Motor neuron (in vitro differentiated cells): ENCODE data around the gene ICAM5. TPM values are rescaled to one million over a fixed set of nuclear protein-coding genes. Genes with fewer than 3 reads are reported as not detected.
"Not testable (repeated sequence)": the region's sequence is repeated elsewhere in the genome, so short reads cannot be mapped to it uniquely, and the experiment has no call there.

Experiments used
- ATAC-seq, 8 experiments: fragments of 200-7000 bp; cut with Tn5 transposase; replicated peaks in 6 of 8; 2 replicates each; pipeline ENCODE4 v1.8.0; 2021; ENCODE audit warnings: mild to moderate bottlenecking in 8 of 8, moderate library complexity in 8 of 8
- H3K27ac ChIP-seq, 2 donors: fragments of 250-450 bp; sonication (Bioruptor Pico); 2 replicates each; pipeline ENCODE4 v1.9.0; 2021; ENCODE audit warnings: antibody characterized with exemption in 2 of 2, mild to moderate bottlenecking in 2 of 2, moderate library complexity in 1 of 2
- H3K4me1 ChIP-seq, 2 donors: fragments of 250-450 bp; sonication (Bioruptor Pico); replicated peaks in 1 of 2; 2 replicates each; pipeline ENCODE4 v1.6.1; 2021; ENCODE audit warnings: antibody characterized with exemption in 2 of 2, mild to moderate bottlenecking in 2 of 2, moderate library complexity in 1 of 2
- H3K4me3 ChIP-seq, 5 donors: fragments of 250-450 bp; sonication (Bioruptor Pico); 2 replicates each; pipeline ENCODE4 v1.9.0; 2021; ENCODE audit warnings: antibody characterized with exemption in 5 of 5, mild to moderate bottlenecking in 5 of 5, moderate library complexity in 4 of 5
- WGBS, 10 experiments: fragments of 450-650 bp; shearing (Covaris generic); methylation state at CpG; one replicate each; pipeline ENCODE4 v1.0.0; 2022; 5-methylcytosine and 5-hydroxymethylcytosine counted together
- in situ Hi-C, 9 experiments: fragments of 400-800 bp; cut with MboI; loops; one replicate each; pipeline ENCODE4 v1.15.0; 2021; ENCODE audit warnings: low sequenced_read_pairs in 9 of 9, low pct_unique_long_range_greater_than_20kb in 2 of 9; ENCODE audit not compliant: unreplicated experiment in 9 of 9
- total RNA-seq, 8 experiments: library from RNA; unstranded; fragments of 300-600 nt; gene quantifications; 2 replicates each; pipeline versions ENCODE4 v1.2.3 to v1.2.4, GENCODE V29; 2022

ICAM5 gene
- 10 to 100 TPM in 2 of 8 experiments, 1 to 10 TPM in 5, under 1 TPM in 1; 0.71 to 33.1 (median 4.8) TPM for total RNA-seq

GRCh38 chr19:10289836-10290356, at the start of gene ICAM5:
TSS of gene ICAM5 (plus strand) at chr19:10289952. CDS start at chr19:10290044, 92 bp downstream.
- ATAC-seq: peak in 4 of 8 experiments; percentile 8 to 28 (median 18)
- Histone ChIP-seq H3K4me1 (peaks cover 0 to 6% of the 10 kb centered on the region in 2 donors), H3K4me3 (peak within 1 kb of the TSS; percentile 30 to 80 (median 42)), H3K27ac (peak within 1 kb of the TSS; percentile 28 to 75)
- WGBS, 10 experiments: no CpG with 5 or more reads among the region's 45 CpGs
- in situ Hi-C loops: no loop called here

GRCh38 chr19:10241826-10242449, 47.8 kb upstream of the ICAM5 start:
- in situ Hi-C loops: loop anchor here in 3 of 9 experiments (25.0 kb wide), 1 partner anchor 305 kb away; the partner anchor contains the start of gene OLFM2 (in 3 of the 3)
- not testable (repeated sequence) for H3K27ac ChIP-seq
- WGBS, 10 experiments: 85 to 100% (median 94%) methylated on average over 2 to 6 of the region's 11 CpGs; no CpG with 5 or more reads in 3 of the 10 experiments

GRCh38 chr19:10243606-10244005, 46.1 kb upstream of the ICAM5 start:
- WGBS, 10 experiments: 20 to 100% (median 92%) methylated on average over 1 to 5 of the region's 7 CpGs; no CpG with 5 or more reads in 3 of the 10 experiments
- ATAC-seq: no peak
- no peak overlapping the region for H3K27ac ChIP-seq
- H3K4me1 ChIP-seq: no peaks in the 10 kb centered on the region
- no peak overlapping the region for H3K4me3 ChIP-seq
- in situ Hi-C loops: loop anchor here in 3 of 9 experiments (25.0 kb wide), 1 partner anchor 306 kb away; the partner anchor contains the start of gene OLFM2 (in 3 of the 3)

More at GRCh38 chr19:10241826-10242449, 47.8 kb upstream of the ICAM5 start:
- not testable (repeated sequence) for ATAC-seq, H3K4me1 ChIP-seq, H3K4me3 ChIP-seq

- in situ Hi-C loops: loop anchor here in 3 of 9 experiments (25.0 kb wide), 1 partner anchor 308 kb away; the partner anchor contains the start of gene OLFM2 (in 3 of the 3)
- Histone ChIP-seq H3K4me1 (peaks cover 0 to 3% of the 10 kb centered on the region in 2 donors), H3K27ac (no peak overlapping the region), H3K4me3 (no peak overlapping the region)
- 34 to 92% (median 76%) methylated on average over 3 to 8 of the region's 9 CpGs; no CpG with 5 or more reads in 1 of the 10 experiments for WGBS, 10 experiments
- ATAC-seq: no peak
These were observed 44.4 kb upstream of the ICAM5 start for GRCh38 chr19:10245189-10245939.

GRCh38 chr19:10246511-10246910, 43.2 kb upstream of the ICAM5 start:
- no peak for ATAC-seq
- Histone ChIP-seq H3K27ac (no peak overlapping the region), H3K4me1 (peaks cover 0 to 3% of the 10 kb centered on the region in 2 donors), H3K4me3 (no peak overlapping the region)
- in situ Hi-C loops: loop anchor here in 3 of 9 experiments (25.0 kb wide), 1 partner anchor 309 kb away; the partner anchor contains the start of gene OLFM2 (in 3 of the 3)
- WGBS, 10 experiments: 42 to 100% (median 79%) methylated on average over 1 to 4 of the region's 6 CpGs; no CpG with 5 or more reads in 2 of the 10 experiments

GRCh38 chr19:10251792-10252694, 37.7 kb upstream of the ICAM5 start, which contains the start of gene MRPL4:
TSS of gene MRPL4 (plus strand) at chr19:10252214. CDS start at chr19:10252254, 40 bp downstream.
- 0 to 3% (median 0%) methylated on average over 1 to 12 of the region's 77 CpGs; no CpG with 5 or more reads in 5 of the 10 experiments for WGBS, 10 experiments
- peak within 1 kb of the TSS; percentile 87 to 92 for H3K27ac ChIP-seq
- peak within 1 kb of the TSS; percentile 64 to 94 (median 84) for H3K4me3 ChIP-seq
- in situ Hi-C loops: loop anchor here in 2 of 9 experiments (25.0 kb wide), 2 partner anchors 135 to 315 kb away; partner anchors contain the start of genes OLFM2 (in 1 of the 2) and TYK2 (in 1 of the 2)
- H3K4me1 ChIP-seq: peaks cover 5 to 7% of the 10 kb centered on the region in 2 donors
- ATAC-seq: peak; percentile 93 to 97 (median 94)

GRCh38 chr19:10252707-10253106, 37.0 kb upstream of the ICAM5 start:
- no peak for ATAC-seq
- Histone ChIP-seq H3K4me3 (peak overlapping the region; percentile 64 to 94 (median 84)), H3K4me1 (peaks cover 5 to 7% of the 10 kb centered on the region in 2 donors), H3K27ac (peak overlapping the region; percentile 87 to 92)
- in situ Hi-C loops: loop anchor here in 2 of 9 experiments (25.0 kb wide), 2 partner anchors 135 to 315 kb away; partner anchors contain the start of genes OLFM2 (in 1 of the 2) and TYK2 (in 1 of the 2)
- 18 to 50% (median 32%) methylated on average over 1 to 6 of the region's 8 CpGs; no CpG with 5 or more reads in 4 of the 10 experiments for WGBS, 10 experiments

GRCh38 chr19:10254244-10254643, 35.5 kb upstream of the ICAM5 start:
- ATAC-seq: no peak
- Histone ChIP-seq H3K4me1 (peaks cover 7% of the 10 kb centered on the region in 2 donors), H3K4me3 (no peak overlapping the region), H3K27ac (no peak overlapping the region)
- in situ Hi-C loops: loop anchor here in 2 of 9 experiments (25.0 kb wide), 2 partner anchors 133 to 317 kb away; partner anchors contain the start of genes OLFM2 (in 1 of the 2) and TYK2 (in 1 of the 2)
- WGBS, 10 experiments: 100% methylated on average over 1 to 2 of the region's 3 CpGs; no CpG with 5 or more reads in 6 of the 10 experiments

- Histone ChIP-seq H3K4me3 (no peak overlapping the region), H3K4me1 (peaks cover 5 to 8% of the 10 kb centered on the region in 2 donors), H3K27ac (no peak overlapping the region)
- no peak for ATAC-seq
- in situ Hi-C loops: loop anchor here in 2 of 9 experiments (25.0 kb wide), 2 partner anchors 132 to 318 kb away; partner anchors contain the start of genes OLFM2 (in 1 of the 2) and TYK2 (in 1 of the 2)
- WGBS, 10 experiments: 80 to 100% (median 83%) methylated on average over 1 to 2 of the region's 2 CpGs; no CpG with 5 or more reads in 5 of the 10 experiments
These were observed 34.4 kb upstream of the ICAM5 start for GRCh38 chr19:10255358-10255757.

- no peak for ATAC-seq
- Histone ChIP-seq H3K4me1 (peaks cover 5 to 8% of the 10 kb centered on the region in 2 donors), H3K27ac (no peak overlapping the region), H3K4me3 (no peak overlapping the region)
- in situ Hi-C loops: loop anchor here in 2 of 9 experiments (25.0 kb wide), 2 partner anchors 131 to 319 kb away; partner anchors contain the start of genes OLFM2 (in 1 of the 2) and TYK2 (in 1 of the 2)
- 0 to 96% (median 92%) methylated on average over 1 to 9 of the region's 18 CpGs; no CpG with 5 or more reads in 5 of the 10 experiments for WGBS, 10 experiments
These were observed 33.2 kb upstream of the ICAM5 start for GRCh38 chr19:10256551-10256950.

- no peak overlapping the region for H3K27ac ChIP-seq
- H3K4me3 ChIP-seq: no peak overlapping the region
- in situ Hi-C loops: loop anchor here in 2 of 9 experiments (25.0 kb wide), 2 partner anchors 130 to 320 kb away; partner anchors contain the start of genes OLFM2 (in 1 of the 2) and TYK2 (in 1 of the 2)
- no peak for ATAC-seq
- H3K4me1 ChIP-seq: peaks cover 5 to 8% of the 10 kb centered on the region in 2 donors
- 40 to 100% (median 100%) methylated on average over 1 to 5 of the region's 9 CpGs; no CpG with 5 or more reads in 2 of the 10 experiments for WGBS, 10 experiments
These were observed 32.7 kb upstream of the ICAM5 start for GRCh38 chr19:10256970-10257615.
